ENCODE data around the gene PPP1R9B.

Gene PPP1R9B, protein sequence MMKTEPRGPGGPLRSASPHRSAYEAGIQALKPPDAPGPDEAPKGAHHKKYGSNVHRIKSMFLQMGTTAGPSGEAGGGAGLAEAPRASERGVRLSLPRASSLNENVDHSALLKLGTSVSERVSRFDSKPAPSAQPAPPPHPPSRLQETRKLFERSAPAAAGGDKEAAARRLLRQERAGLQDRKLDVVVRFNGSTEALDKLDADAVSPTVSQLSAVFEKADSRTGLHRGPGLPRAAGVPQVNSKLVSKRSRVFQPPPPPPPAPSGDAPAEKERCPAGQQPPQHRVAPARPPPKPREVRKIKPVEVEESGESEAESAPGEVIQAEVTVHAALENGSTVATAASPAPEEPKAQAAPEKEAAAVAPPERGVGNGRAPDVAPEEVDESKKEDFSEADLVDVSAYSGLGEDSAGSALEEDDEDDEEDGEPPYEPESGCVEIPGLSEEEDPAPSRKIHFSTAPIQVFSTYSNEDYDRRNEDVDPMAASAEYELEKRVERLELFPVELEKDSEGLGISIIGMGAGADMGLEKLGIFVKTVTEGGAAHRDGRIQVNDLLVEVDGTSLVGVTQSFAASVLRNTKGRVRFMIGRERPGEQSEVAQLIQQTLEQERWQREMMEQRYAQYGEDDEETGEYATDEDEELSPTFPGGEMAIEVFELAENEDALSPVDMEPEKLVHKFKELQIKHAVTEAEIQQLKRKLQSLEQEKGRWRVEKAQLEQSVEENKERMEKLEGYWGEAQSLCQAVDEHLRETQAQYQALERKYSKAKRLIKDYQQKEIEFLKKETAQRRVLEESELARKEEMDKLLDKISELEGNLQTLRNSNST

DNA sequence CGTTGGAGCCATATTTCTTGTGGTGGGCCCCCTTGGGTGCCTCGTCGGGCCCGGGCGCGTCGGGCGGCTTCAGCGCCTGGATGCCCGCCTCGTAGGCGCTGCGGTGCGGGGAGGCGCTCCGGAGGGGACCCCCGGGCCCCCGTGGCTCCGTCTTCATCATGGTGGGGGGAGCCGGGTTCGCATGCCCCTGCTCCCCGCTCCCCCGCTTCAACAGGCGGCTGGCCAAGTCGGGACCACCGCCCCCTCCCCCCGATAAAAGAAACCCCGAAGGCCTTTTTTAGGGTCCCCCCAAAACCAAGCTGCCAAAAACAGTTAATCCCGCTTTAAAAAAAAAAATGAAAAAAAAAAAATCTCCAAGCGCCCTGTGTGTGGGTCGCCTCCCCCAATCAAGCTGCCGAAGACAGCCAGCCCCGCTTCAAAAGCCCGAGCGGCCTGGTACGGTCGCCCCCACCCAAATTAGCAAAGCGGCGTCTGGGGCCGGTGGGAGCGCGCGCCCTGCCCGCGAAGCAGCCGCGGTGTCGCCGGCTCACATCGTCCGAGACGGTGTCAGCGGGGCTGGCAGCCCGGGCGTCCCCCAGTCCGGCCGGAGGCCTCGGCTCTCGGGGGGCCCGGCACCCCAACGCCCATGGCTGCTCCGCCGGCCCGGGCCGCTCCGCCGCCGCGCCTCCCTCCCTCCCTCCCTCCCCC, at the start of gene PPP1R9B:
PPP1R9B (minus strand) TSS at position 324 of the 687 bp plus-strand sequence; CDS start at position 160, 164 bp downstream.
- peak in 1 of 58 donors; percentile 54 for DNase-seq

DNA sequence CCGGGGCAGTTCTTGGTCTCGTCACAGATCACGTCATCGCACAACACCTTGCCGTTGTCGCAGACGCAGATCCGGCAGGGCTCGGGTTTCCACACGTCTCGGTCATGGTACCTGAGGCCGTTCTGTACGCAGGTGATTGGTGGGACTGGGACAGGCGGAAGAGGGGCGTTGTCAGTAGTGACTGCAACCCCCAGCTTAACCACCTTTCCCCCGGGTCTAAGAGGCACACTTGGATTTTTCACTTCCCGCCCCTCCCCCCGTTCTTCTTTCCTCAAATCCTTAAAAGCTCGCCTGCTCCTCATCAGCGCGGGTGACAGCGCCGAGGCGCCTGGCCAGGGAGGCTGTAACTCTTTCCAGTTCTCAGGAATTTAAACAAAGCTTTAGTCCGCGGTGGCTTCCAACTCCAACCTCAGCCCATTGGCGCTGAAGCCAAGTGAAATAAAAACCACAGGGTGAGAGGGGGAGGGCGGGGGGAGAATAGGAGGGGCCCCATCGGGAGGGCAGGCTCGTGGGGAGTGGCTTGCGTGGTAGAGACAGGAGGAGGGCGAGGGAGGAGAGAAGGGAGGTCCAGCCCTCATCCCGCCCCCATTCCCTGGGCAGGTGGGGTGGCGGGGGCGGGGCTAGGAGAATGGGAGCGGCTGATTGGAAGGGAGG, 49.5 kb upstream of the PPP1R9B start:
- peak in 30 of 58 donors; percentile 15 to 71 (median 44) for DNase-seq

DNA sequence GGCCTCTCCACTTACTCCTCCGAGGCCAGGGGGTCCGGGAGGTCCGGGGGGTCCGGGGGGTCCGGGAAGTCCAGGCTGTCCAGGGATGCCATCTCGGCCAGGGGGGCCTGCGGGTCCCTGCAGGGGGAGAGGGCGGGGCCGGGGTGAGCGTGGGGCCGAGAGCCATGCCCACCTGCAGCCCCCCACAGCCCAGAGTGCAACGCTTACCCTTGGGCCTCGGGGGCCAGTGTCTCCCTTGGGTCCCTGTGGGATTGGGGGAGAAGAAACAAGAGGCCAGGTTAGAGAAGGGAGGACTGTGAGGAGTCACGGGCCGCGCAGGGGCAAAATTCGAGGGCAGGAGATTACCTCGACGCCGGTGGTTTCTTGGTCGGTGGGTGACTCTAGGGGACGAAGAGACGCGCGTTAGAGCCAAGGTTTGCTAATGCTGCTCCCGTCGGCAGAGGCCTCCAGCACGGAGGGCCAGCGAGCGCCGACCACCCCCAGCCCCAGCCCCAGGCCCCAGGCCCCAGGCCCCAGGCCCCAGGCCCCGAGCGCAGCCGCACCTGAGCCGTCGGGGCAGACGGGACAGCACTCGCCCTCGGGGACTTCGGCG, 48.8 kb upstream of the PPP1R9B start:
- DNase-seq: no peak

DNA sequence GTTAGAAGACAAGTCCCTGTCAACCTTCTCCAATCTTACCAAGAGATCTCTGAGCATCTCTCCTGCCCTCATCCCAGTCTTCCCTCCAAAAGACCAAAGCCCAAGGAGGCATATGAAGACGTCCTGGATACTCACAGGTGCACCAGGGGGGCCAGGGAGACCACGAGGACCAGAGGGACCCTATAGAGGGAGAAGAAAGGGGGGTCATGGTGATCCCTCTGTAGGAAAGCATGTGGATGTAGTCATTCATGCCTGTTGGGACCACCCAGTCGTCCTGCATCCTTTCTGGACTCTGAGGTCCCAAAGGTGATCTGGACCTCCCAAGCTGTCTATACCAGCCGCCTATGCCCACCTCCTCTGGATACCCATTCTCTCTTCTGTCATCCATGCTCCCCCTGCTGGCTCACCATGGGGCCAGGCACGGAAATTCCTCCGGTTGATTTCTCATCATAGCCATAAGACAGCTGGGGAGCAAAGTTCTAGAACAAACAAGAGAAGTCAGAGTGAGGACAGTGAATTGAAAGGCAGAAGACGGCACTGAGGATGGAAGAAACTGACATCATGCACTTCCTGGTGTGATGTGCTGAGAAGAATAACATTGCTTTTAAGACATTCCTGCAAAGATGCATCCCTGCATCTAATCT, 47.7 kb upstream of the PPP1R9B start:
- peak in 39 of 58 donors; percentile 6 to 62 (median 24) for DNase-seq

DNA sequence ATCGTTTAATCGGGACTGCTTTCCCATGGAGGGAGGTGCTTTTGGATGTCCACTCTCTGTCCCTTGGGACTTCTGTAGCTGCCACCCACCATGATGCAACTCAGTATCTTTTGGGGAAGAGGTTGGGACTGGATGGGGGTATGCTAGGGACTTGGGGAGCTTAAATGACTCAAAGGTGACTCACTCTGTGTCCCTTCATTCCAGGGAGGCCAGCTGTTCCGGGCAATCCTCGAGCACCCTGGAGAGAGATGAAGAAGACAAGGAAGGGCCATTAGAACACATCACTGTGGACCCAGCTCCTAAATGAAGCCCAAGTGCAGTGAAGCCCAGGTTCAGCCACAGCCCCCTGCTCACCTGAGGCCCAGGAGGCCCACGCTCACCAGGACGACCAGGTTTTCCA, 46.3 kb upstream of the PPP1R9B start:
- no peak for DNase-seq

DNA sequence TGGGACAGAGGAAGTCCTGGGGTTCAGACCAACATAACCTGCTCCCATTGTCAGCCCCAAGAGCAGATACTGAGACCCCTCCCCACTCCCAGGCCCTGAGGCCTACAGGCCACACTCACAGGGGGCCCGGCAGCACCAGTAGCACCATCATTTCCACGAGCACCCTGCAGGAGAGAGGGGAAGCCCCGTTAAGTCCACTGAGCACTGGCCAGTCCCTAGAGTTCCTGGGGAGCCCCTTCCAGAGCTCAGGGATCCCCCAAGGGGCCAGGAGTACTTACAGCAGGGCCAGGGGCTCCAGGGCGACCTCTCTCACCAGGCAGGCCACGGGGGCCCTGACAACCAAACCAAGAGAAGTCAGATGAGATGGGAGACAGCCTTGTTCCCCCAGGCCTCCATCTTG, 45.6 kb upstream of the PPP1R9B start:
- DNase-seq: no peak

DNA sequence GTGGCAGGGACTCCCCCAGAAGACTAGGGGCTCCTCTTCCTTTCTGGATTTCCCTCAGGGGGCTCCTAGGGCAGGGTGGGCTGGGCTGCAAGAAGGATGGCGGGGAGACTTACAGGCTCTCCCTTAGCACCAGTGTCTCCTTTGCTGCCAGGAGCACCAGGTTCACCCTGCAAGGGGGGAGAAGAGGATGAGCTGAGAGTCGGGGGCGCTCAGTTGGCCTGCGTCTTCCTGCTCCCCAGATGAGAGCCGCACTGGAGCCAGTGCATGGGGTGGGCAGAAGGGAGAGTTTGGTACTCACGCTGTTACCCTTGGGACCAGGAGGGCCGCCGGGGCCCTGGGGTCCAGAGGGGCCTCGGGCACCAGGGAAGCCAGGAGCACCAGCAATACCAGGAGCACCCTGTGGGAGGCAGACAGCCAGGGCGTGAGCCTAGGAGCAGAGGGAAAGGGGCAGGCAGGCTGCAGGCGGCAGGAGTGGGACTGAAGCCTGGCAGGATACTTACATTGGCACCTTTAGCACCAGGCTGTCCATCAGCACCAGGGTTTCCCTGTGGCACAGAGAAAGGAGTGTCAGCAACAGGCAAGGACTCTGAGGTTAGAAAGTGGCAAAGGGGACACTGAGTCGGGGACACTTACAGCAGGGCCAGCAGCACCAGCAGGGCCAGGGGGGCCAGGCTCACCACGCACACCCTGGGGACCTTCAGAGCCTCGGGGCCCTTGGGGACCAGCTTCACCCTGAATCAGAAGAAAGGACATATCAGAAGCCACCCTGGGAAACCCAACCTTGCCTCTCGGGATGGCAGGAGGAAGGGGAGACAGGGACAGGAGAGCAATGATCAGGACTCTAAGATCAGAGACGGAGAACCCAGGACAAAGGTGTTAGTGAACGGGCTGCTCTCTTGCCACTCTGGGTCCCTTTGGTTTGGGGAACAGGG, 44.7 kb upstream of the PPP1R9B start:
- no peak for DNase-seq

DNA sequence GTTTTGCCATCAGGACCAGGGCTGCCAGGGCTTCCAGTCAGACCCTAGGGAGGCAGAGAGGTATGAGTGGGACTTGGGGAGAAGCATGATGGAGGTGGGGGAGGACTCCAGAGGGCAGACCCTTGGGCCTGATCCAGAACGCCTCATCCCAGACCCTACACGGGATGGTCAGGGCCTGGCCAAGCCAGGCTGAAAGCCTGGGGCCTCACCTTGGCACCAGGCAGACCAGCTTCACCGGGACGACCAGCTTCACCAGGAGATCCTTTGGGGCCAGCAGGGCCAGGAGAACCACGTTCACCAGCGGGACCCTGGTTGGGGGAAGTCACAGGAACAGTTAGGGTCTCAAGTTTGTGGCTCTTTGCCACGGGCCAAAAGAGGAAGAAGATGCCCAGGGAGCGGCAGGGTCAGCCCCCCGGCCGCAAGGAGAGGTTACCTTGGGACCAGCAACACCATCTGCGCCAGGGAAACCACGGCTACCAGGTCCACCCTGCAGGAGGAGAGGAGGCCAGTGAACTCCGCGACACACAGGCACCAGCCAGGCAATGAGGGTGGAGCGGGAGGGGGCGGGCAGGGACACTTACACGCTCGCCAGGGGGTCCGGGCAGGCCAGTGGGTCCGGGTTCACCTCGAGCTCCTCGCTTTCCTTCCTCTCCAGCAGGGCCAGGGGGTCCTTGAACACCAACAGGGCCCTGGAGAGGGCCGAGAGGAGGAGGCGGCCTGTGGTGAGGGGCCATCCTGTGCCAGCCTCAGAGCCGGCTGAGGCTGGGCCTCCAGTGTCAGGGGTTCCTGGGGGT, 43.9 kb upstream of the PPP1R9B start:
- no peak for DNase-seq

DNA sequence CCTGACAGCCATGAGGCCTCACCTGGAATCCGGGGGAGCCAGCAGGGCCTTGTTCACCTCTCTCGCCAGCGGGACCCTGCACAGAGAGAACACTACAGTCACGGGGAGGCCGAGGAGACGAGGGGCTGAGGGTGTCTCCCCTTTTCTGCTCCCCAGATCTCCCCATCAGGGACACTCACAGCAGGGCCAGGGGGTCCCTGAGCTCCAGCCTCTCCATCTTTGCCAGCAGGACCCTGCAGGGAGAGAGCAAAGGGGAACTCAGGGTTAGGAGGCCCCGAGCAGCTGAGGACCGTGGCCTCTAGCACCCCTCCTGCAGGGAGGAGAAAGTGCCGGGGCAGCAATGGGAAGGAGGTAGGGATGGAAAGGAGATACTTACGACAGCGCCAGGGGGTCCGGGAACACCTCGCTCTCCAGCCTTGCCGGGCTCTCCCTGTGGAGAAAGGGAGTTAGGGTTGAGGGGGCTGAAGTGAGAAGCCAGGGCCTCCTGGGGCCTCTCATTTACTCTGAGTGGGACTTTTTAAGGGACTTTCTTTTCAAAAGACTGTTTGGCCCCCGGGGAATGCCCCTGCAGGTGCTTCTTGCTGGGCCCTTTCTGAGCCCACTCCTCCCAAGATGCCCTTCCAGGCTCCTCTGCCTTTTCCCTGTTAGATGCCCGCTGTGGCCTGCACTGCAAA, 42.3 kb upstream of the PPP1R9B start:
- no peak for DNase-seq

DNA sequence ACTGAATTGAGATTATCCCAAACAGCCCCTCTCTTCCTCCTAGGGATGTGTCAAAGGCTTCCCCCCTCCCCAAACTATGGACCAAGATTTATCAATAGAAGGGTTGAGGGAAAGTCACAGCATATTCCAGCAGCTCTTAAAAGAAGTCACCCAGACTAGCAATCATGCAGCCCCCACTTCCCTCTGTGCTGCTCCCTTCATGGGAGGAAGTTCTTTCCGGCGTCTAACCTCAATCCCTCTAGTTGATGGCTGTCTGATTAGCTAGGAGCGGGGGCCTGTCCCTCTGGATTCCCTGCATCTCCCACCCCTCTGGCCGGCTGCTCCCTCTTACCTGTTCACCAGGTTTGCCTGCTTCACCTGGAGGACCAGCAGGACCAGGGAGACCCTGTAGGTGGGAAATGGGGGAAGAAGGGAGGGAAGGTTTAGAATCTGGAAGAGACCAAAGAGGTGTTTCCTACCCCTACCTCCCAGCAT, 41.7 kb upstream of the PPP1R9B start:
- no peak for DNase-seq

DNA sequence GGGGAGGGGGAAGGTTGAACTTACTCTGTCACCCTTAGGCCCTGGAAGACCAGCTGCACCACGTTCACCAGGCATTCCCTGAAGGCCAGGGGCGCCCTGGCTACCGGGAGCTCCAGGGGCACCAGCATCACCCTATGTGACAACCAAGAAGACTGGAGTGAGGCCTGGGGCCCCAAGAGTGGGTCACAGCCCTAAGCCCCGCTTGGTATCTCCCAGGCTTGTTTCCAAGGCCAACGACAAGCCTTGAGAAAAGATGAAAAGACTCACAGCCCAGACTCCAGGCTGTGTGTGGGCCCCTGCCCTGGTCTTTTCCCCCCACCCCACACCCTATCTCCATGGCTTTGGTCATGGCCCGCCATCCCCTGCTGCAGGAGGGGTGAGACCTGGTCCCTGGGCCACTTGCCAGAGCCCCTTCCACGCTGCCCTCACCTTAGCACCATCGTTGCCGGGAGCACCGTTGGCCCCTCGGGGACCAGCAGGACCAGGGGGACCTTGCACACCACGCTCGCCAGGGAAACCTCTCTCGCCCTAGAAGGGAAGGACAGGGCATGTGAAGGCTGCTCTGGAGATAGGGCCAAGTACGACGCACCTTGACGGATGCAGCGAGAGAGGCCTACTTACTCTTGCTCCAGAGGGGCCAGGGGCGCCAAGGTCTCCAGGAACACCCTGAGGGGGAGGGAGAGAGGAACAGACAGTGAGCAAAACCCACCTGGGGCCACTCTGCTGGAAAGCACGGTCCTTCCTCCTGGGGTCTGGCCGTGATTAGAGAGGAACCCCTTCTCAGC, 41.1 kb upstream of the PPP1R9B start:
- no peak for DNase-seq

DNA sequence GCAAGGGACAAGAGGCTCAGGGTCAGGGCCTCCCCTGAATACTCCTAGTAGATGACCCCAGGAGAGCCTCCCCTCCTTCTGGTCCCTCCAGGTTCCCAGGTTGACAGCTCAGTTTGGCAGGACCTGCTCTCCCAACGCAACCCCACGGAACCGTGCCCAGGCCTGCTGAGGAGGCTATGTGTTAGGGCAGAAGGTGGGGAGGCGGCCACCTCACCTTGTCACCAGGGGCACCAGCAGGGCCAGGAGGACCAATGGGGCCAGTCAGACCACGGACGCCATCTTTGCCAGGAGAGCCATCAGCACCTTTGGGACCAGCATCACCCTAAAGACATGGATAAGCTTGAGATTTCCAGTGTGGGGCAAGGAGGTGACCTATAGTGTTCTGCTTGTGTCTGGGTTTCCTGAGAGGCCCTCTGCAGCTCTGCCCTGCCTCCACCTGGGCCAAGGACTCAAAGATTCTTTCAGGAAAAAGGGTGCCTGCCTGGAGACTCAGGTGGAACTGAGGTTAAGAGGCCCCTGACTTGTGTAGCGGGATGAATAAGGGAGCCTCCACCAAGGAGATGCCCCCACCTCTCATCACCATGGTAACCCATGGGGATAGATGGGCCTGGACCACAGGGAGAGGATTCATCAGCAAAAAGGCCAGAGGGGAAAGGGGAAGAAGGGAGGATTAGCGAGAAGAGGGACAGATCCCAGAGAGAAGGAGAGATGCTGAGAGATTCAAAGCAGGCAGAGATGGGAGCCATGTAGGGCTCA, 40.3 kb upstream of the PPP1R9B start:
- DNase-seq: no peak

DNA sequence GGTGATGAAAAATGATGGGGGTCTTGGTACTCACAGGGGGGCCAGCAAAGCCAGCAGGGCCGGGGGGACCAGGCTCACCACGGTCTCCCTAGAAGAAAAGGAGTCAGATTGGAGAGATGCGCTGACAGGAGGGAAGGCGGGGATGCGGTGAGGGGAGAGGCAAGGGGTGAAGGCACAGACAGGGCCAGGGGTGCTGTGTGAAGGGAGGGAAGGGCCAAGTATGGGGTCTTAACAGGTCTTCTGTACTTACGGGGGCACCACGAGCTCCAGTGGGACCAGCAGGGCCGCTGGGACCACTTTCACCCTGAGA, 39.8 kb upstream of the PPP1R9B start:
- DNase-seq: no peak

DNA sequence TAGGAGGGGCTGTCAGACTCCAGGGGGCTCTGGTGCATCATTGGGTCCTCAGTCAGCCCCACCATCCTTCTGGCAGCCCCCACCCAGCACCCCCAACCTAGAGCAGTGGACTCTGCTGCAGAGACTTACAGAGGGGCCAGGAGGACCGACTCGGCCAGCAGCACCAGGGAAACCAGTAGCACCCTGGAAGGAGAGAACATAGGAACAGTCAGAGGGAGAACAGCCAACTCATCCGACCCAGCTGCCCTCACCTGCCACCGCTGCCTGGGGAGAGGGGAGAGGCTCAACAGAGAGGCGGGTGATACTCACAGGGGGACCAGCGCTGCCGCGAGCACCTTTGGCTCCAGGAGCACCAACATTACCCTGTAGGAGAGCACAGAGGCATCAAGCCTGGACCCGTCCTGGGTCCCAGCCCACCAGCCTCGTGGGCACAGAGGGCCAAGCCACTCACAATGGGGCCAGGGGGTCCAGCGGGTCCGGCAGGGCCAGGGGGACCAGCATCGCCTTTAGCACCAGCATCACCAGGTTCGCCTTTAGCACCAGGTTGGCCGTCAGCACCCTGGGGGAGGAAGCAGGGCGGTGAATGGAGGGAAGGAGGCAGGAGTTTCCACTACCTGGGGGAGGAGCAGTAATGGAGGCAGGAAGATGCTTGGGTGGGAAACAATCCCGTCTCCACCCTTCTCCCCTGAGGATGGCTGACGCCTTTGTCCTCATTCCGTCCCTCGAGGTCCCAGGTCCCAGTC, 39.2 kb upstream of the PPP1R9B start:
- DNase-seq: no peak

DNA sequence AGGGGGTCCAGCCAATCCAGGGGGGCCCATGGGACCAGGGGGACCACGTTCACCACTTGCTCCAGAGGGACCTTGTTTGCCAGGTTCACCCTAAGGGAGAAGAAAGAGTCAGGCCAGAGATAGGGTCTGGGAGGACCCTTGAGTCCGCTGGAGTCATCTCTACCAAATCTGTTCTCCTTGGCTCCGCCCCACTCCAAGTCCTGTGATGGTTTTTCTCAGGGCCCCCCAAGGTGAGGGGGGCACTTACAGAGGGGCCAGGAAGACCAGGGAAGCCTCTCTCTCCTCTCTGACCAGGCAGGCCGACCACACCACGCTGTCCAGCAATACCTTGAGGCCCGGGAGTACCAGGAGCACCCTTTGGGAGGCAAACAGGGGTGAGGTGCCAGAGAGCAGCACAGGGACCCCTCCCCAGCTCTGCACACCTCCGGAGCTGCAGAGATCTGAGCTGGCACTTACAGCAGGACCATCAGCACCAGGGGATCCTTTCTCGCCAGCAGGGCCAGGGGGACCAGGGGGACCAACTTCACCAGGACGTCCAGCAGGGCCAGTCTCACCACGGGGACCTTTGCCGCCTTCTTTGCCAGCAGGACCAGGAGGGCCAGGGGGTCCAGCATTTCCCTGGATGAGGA, 38.6 kb upstream of the PPP1R9B start:
- DNase-seq: no peak
